Astrocyte of the spinal cord (primary cell): ENCODE data around the gene PADI4.
"Not testable (repeated sequence)": the region's sequence is repeated elsewhere in the genome, so short reads cannot be mapped to it uniquely, and the experiment has no call there.

Source experiments
- DNase-seq: peaks from one replicate; pipeline ENCODE4 v3.0.0; 2011; ENCODE audit warnings: low read depth, low spot score
- H3K4me3 ChIP-seq: 2 replicates; pipeline ENCODE4 v1.5.1; 2011; ENCODE audit warnings: low read depth, mild to moderate bottlenecking, low read length, moderate library complexity
- CTCF ChIP-seq: IDR thresholded peaks from 2 replicates; pipeline ENCODE4 v1.5.1; 2012; ENCODE audit warnings: low read depth, mild to moderate bottlenecking, low read length, inconsistent platforms
- in situ Hi-C: cut with HindIII; loops from 2 replicates; pipeline ENCODE4 v1.10.0; 2017; ENCODE audit warnings: low sequenced_read_pairs

PADI4 gene

GRCh38 chr1:17333081-17333480 is 25.1 kb downstream of the PADI4 start:
- no peak for TF ChIP-seq CTCF
- H3K4me3 ChIP-seq, result no peak overlapping the region
- in situ Hi-C loops, result no loop called here
- no peak for DNase-seq

DNA sequence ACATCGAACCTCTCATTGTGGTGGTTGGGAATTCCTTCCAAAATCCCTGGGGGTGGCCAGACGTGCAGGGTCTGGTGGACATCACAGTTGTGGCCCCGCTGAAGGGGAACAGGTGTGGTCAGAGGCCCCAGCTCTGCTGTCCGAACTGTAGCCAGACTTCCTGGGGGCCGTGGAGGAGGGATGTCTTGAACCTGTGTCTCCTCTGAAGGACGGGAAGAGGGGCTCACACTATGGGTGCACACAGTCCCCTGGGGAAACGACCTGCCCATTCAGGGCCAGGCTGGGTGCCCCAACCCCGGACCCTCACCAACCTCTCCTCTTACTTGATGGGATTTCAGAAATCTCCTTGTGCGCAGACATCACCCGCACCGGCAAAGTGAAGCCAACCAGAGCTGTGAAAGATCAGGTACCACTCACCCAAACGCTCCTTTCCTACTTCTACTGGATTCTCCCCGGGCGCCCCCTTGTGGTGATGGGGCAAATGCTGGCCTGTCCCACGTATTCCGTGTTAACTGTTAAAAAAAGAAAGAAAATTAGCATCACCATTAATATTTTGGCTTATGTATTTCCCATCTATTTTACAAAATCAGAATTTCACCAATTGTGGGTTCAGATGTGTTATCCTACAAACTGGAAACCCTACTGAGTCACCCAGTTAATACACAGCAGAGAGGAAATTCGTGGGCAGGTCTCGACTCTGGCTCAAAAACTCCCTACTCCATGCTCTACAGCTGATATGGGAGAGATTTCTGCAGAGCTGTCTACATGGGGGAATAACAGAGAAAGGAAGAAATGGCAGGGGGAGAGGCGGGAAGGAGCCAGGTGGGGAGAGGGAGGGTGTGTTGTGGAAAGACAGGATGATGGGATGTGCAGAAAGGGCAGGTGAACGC is 28.1 kb downstream of the PADI4 start:
- in situ Hi-C loops, result no loop called here
- H3K4me3 ChIP-seq, result no peak overlapping the region
- peak; percentile 90 for TF ChIP-seq CTCF
- peak; percentile 39 for DNase-seq

DNA sequence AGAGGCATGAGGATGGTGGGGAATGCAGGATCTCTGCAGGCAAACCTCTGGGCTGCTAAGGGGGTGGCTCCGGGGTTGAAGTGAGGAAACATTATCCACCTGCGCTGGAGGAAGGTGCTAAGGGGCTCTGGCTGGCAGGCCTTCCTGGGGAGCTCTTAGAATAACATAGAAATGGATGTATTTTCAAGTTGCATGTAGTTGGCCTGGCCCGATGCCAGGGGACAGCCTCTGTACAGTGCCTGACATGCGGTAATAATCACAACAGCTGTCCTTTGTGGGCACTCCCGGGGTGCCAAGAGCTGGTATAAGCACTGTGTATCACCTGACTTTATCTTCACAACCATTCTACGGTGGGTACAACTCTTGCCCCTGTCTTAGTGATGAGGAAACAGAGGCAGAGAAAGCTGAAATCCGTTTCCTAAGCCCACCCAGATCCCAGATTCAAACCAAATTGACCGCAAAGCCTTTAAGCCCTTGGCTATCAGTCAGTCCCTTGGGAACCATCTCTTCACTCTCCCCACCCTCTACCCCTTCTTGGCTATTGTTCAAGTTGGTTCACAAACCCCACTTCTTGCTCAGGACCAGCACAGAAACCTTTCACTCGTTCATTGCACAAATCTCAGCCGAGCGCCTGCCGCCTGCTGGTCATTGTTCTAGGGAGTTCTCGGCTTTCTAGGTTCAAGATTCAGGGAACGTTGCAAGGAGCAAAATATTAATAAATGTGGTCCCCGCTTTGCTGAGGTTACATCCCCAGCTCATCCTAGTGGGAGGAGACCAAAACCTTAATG is 30.9 kb downstream of the PADI4 start:
- in situ Hi-C loops, result no loop called here
- TF ChIP-seq CTCF, result peak; percentile 12
- no peak overlapping the region for H3K4me3 ChIP-seq

DNA sequence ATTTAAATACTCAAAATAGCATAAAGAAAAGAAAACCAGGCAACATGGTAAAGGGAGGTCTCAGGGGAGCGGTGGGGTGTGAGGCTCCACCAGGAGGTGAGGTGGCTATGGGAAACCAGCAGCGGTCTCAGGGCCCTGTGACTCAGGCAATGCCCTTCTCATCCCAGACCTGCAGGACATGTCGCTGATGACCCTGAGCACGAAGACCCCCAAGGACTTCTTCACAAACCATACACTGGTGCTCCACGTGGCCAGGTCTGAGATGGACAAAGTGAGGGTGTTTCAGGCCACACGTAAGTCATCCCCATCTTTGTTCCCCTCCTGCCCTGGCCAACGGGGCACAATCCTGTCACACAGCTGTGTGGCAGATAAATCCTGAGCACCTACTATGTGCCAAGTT is 31.5 kb downstream of the PADI4 start:
- no peak for TF ChIP-seq CTCF
- H3K4me3 ChIP-seq, result no peak overlapping the region
- in situ Hi-C loops, result no loop called here
- DNase-seq, result no peak

More for the DNA sequence above, 30.9 kb downstream of the PADI4 start:
- no peak for DNase-seq

- no peak overlapping the region for H3K4me3 ChIP-seq
- no peak for TF ChIP-seq CTCF
- no peak for DNase-seq
- in situ Hi-C loops, result no loop called here
Observed at GRCh38 chr1:17340358-17340757, 32.4 kb downstream of the PADI4 start.

DNA sequence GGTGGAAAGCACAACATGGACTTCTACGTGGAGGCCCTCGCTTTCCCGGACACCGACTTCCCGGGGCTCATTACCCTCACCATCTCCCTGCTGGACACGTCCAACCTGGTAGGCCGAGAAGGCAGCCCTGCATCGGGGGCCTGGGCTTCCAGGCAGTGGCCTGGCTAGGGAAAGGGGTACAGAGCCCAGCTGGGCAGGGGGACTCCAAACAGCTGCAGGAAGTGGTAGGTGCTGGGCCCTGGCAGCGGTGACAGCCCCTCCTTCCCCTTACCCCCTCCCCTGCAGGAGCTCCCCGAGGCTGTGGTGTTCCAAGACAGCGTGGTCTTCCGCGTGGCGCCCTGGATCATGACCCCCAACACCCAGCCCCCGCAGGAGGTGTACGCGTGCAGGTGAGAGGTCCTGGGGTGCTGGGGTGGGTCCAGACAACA is 34.0 kb downstream of the PADI4 start:
- in situ Hi-C loops, result no loop called here
- no peak overlapping the region for H3K4me3 ChIP-seq
- no peak for TF ChIP-seq CTCF
- no peak for DNase-seq

- in situ Hi-C loops, H3K4me3 ChIP-seq, DNase-seq: not testable (repeated sequence)
Observed at GRCh38 chr1:17345506-17345905, 37.5 kb downstream of the PADI4 start.
